AG09309 (cell line): Measurements from ENCODE around the gene KAZALD1.

Experiments
- DNase-seq: peaks from one replicate; pipeline ENCODE4 v3.0.0-alpha.2; 2010; ENCODE audit warnings: low read depth
- H3K4me3 ChIP-seq: 2 replicates; pipeline ENCODE4 v1.5.1; 2011; ENCODE audit warnings: mild to moderate bottlenecking, low read depth, low read length, moderate library complexity; ENCODE audit not compliant: control insufficient read depth
- TF ChIP-seq, protein P1 (sequence below): IDR thresholded peaks from 2 replicates; pipeline ENCODE4 v1.5.1; 2011; ENCODE audit warnings: mild to moderate bottlenecking, low read depth, low read length, inconsistent platforms; ENCODE audit not compliant: insufficient read depth, control insufficient read depth; ENCODE audit errors: missing control alignments

KAZALD1 gene

DNA sequence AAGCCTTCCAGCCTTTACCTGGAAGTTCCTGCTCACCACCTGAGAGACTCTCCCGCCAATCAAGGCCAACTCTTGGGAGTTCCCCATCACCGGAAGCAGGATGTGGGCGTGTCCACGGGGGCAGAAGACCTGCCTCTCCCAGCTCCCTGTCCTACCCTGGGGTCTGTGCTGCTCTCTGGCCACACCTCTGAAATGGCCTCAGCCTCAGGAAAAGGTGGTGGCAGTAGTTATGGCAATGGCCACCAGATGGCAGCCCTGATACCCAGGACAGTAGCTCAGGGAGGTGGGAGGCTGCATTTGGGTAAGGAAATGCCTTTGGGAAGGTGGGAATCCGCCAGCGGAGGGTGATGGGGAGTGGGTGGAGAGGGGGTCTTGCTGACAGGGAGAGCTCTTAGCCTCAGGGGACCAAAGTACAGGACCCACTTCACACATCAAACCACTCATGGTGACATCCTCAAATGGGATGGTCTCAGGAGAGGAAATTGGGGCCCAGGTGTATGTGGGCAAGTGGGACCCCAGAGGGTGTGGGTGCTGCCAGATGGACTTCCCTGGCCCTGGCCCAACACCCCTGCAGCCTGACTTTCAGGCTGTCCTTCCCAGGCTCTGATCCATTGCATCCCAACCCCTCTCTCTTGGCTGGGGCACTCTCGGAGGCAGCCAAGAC is 33.9 kb downstream of the KAZALD1 start:
- no peak overlapping the region for H3K4me3 ChIP-seq
- DNase-seq: no peak
- TF ChIP-seq, protein P1, sequence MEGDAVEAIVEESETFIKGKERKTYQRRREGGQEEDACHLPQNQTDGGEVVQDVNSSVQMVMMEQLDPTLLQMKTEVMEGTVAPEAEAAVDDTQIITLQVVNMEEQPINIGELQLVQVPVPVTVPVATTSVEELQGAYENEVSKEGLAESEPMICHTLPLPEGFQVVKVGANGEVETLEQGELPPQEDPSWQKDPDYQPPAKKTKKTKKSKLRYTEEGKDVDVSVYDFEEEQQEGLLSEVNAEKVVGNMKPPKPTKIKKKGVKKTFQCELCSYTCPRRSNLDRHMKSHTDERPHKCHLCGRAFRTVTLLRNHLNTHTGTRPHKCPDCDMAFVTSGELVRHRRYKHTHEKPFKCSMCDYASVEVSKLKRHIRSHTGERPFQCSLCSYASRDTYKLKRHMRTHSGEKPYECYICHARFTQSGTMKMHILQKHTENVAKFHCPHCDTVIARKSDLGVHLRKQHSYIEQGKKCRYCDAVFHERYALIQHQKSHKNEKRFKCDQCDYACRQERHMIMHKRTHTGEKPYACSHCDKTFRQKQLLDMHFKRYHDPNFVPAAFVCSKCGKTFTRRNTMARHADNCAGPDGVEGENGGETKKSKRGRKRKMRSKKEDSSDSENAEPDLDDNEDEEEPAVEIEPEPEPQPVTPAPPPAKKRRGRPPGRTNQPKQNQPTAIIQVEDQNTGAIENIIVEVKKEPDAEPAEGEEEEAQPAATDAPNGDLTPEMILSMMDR: peak; percentile 94

DNA sequence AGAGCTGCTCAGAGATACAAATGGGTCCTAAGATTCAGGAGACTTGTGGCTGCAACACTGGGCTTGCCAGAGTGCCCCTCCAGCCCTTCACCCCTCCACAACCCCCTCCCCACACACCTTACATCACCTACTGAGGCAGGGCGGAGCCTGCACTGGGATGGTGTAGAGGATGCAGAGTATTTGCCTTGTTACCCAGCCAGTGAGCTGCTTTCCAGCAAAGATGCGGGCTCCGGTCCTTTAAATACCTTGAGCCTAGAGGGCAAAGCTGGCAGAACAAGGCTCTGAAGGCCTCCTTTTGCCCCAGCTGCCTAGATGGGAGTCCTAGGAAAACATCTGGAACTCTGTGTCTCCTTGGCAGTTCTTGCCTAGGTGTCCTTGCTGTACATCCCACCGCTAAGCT is 34.6 kb downstream of the KAZALD1 start:
- no peak for DNase-seq

DNA sequence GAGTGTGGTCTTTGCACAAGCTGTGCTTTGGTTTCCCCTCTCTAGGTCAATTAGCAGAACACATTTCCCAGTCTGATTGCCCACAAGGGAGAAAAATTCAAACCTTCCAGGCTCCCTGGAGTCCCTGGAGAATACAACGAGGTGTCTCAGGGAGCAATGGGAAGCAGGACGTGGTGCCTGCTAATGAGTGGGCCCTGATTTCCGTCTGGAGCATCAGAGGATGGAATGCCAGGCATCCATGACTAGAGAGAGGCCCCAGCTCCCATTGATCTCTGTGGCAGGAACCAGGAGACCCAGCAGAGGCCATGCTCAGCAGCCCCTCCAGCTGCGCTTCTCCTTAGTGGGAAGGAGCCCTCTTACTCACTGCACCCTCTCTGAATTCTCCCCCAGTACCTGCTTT is 36.1 kb downstream of the KAZALD1 start:
- DNase-seq: no peak
- TF ChIP-seq, protein P1: no peak
- no peak overlapping the region for H3K4me3 ChIP-seq

More for the DNA sequence above, 34.6 kb downstream of the KAZALD1 start:
- TF ChIP-seq, protein P1: no peak
- no peak overlapping the region for H3K4me3 ChIP-seq

DNA sequence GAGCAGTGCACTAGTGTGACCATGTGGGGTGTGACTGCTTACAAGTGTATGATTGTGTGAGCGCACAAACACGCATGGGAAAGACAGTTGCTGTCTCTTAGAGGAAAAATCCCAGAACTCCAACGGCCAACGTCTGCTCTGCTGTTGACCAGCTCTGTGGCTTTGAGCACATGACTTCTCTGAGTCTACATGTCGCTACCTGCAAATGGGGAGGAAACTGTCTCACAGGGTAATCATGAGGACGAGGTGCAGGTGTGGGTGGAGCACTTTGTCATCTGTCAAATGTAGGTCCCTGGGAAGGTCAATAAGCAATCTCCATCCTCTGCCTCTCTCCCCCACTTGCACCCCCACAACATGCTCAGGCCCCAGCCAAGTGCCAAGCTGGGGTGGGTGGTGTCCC is 38.1 kb downstream of the KAZALD1 start:
- TF ChIP-seq, protein P1: no peak
- no peak for DNase-seq
- H3K4me3 ChIP-seq: no peak overlapping the region

DNA sequence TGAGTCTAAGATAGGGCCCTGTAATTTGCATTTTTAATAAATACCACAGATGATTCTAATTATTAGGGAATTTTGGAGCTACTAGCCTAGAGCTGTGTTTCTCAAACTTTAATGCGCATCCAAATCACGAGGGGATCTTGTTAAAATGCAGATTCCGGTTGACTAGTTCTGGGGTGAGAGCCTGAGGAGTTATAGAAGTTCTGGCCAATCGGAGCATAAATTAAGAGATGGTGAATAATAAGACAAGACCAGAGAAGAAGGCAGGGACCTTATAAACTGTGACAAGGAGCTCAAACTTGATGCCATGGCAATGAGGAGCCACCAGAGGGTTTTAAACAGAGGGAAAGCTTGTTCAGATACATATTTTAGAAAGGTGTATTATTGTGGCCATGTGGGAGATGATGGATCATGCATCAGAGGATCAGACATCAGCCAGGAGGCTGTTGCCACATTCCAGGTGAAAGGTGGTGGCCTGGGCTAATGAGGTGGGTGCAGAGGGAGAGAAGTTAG is 39.6 kb downstream of the KAZALD1 start:
- DNase-seq: no peak
- H3K4me3 ChIP-seq: no peak overlapping the region
- TF ChIP-seq, protein P1: no peak

DNA sequence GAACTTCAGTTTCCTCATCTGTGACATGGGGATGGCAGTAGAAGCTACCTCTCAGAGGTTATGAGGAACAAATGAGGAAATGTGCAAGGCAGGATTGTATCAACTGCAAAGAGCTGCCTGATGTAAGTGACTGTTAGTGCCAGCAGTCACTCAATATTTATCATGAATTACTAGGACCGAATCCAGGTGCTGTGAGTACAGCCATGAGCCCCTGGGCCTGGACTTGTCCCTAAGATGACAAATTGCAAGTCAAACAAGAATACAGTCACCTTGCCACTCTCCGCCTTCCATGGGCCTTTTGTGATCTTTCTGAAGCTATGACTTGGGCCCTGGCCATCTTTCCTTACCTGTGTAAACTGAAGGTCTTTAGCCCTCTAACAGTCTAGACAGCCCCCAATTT is 41.6 kb downstream of the KAZALD1 start:
- H3K4me3 ChIP-seq: no peak overlapping the region
- no peak for DNase-seq
- TF ChIP-seq, protein P1: no peak
